HG03442 (cell line): Measurements from ENCODE around the gene AKAP13.

Experiments used
- ATAC-seq: cut with Tn5 transposase; IDR thresholded peaks from one replicate; pipeline ENCODE4 v1.9.1; 2021; ENCODE audit warnings: mild to moderate bottlenecking, moderate library complexity; ENCODE audit not compliant: unreplicated experiment

AKAP13 gene

GRCh38 chr15:85386261-85386660, 5.9 kb downstream of the AKAP13 start:
- no peak for ATAC-seq

DNA sequence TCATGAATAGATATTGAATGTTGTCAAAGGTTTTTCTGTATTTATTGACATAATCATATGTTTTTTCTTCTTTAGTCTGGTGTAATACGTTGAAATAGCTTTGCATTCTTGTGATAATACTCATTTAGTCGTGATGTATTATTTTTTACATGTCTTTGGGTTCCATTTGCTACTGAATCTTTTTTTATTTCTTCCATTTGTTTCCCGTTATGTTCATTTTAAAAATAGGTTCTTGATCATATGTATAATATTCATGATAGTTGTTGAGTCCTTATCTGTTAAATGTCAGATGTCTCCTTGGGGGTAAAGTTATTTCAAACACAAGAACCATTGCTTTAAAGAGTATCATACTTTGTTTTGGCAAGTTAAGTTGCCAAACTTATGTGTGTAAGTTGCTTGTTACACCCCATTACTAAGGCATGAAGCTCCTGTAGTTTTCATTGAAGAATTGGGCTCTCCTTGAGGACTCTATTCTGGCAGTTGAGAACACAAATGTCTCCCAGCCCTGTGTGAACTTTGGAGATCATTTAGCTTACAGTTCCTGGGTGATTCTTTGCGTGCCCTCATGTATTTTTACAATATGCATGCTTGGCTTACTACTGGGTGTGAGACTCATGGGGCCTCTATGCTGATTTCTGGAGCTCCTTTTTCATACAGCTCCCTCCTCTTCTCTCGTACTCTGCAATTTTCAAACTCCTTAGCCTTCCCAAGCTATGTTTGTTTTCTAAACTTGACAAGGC, 8.3 kb downstream of the AKAP13 start:
- no peak for ATAC-seq

DNA sequence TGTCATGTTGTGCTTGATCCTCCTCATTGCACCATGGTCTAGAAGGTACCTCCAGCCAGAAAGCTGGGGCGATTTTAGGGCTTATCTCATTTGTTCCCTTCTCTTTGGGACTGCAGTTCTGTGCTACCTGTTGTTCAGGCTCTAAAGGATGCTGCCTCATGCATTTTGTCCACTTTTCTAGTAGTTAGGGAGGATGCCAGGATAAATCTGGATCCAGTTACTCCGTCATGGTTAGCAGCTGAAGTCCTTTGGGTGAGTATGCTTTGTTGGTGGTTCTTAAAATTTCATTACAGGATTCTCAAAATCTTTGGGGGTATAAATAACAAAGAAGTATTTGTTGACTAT, 8.9 kb downstream of the AKAP13 start:
- ATAC-seq = no peak

DNA sequence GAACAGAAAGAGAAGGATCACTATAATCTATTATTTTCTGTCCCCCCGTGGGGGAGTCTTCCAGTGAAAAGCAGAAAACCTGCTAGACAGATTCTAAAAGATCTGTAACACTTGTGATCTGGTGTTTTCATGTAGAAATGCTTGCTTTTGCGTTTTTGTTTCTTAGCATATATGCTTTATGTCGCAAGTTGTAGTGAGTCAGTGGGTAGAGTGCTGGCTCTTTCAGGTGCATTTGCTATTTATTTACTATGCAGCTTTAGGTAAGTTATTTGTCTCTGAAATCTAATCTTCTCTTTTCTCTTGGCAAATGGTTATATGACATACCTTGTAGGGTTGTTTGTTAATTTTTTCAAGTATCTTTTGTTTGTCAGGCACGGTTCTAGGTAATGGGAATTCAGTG, 9.4 kb downstream of the AKAP13 start:
- ATAC-seq = no peak

GRCh38 chr15:85393210-85393609, 12.8 kb downstream of the AKAP13 start:
- ATAC-seq = no peak

GRCh38 chr15:85394554-85395333, 14.3 kb downstream of the AKAP13 start:
- ATAC-seq = no peak

GRCh38 chr15:85396554-85396953, 16.2 kb downstream of the AKAP13 start:
- ATAC-seq = no peak

DNA sequence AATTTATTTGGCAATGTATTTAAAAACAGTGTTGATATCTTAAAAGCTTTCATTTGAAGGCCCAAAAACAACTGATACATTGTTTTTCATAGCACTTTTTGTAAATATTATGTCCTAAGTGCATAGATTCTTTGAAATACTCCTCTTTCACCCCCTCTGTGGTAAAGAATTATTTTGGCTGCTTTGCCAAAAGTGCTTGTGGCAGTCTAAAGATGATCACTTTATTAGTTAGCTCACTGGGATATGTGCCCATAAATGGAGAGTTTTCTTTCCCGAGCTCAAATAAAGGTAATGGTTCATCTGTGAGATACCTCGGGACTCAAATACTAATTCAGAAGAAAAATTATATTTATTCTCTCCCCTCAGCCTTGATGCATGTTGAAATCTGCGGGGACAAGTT, 16.7 kb downstream of the AKAP13 start:
- ATAC-seq = no peak

DNA sequence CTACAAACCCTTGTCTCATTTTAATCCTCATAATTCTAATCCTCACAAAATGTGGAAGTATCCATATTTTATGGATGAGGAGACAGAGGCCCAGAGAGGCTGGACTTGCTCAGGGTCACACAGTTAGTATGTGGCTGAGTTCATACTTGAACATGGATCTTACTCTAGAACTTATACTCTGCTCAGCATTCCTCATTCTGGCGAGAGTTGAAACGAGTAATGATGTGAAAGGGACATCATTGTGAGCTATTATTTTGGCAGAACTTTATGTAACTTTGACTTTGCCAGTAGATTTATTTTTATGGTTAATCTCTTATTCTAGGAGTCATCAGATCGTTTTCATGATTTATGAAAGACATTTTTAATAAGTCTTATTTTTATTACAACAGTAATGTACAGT, 17.5 kb downstream of the AKAP13 start:
- no peak for ATAC-seq

GRCh38 chr15:85398822-85399221, 18.4 kb downstream of the AKAP13 start:
- ATAC-seq = no peak

DNA sequence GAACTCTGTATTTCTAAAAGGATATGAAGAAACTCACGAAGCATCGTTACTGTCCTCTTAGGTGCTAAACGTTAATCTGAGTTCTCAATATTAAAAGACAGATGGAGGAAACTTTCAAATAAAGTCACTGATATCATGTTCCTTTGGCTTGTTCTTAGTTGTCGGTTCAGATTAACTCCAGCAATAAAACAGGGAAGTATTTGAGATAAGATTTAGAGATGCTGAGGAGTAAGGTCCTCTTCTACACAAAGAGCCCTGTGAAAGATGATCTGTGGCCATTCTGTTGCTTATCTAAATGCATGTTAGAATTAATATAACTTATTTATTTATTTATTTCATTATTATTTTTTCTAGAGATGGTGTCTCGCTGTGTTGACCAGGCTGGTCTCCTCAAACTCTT, 19.2 kb downstream of the AKAP13 start:
- no peak for ATAC-seq

- no peak for ATAC-seq
Measured at GRCh38 chr15:85400606-85401005, 20.2 kb downstream of the AKAP13 start.

- ATAC-seq = no peak
Measured at GRCh38 chr15:85401108-85401774, 20.8 kb downstream of the AKAP13 start.

DNA sequence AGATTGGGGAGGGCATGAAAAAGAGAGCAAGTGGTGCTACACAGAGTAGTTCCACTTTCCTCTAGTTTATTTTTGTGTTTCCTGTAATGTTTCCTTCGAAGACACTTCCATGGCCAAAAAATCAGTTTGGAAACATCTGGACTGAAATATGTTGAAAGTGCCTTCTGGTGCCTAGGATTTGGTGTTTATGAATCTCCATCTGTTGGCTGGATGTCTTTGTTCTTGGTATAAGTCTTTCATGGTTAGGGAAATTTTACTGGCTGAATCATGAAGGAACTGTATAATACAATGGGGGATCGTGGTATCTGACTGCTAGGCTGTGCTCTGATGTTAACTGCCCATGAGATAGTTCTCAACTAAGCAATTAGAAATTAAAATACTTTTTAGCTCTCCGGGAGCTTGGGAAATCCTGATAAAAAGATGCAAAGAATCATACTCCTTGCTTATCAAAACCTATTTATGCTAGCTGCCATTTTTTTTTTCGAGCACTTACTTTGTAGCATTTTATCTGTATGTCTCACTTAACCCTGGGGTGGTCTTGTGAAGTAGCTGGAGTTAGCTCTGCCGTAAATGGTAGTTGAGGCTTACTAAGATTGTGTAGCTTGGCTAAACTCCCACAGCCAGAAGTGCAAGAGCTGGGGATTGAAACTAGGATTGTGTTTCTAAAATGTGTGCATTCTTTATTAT, 21.9 kb downstream of the AKAP13 start:
- ATAC-seq = no peak

GRCh38 chr15:85403745-85404144, 23.3 kb downstream of the AKAP13 start:
- no peak for ATAC-seq

DNA sequence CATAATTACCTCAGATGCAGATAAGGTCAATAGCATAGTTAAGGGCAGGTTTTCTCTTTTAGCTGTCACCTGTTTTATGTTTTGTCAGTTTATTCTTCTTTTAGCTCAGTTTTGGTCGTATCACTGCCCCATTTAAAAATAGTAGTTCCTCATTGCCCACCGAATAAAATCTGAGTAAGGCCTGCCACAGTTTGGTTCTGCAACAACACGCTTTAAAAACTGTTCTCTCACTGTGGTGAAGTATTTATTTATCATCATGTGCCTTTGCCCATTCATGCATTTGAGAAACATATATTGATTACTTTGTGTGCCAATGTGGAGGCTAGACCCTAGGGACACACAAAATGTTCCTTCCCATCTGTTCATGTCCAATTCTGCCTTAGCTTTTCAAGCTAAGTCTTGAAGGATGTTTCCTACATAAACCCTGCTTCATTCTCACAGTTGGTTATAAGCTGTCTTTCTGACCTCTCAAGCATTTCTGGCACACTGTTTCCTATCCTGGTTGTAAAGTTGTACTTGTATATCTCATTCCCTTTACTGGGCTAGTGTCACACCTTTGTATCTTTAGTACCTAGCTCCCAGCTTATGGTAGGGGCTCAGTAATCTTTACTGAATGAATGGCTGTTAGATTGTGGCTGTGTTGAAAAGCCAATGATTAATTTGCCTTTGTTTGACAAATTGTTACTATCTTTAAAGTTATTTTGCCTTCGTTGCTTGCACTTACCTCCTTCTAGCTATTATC, 23.9 kb downstream of the AKAP13 start:
- ATAC-seq = no peak

DNA sequence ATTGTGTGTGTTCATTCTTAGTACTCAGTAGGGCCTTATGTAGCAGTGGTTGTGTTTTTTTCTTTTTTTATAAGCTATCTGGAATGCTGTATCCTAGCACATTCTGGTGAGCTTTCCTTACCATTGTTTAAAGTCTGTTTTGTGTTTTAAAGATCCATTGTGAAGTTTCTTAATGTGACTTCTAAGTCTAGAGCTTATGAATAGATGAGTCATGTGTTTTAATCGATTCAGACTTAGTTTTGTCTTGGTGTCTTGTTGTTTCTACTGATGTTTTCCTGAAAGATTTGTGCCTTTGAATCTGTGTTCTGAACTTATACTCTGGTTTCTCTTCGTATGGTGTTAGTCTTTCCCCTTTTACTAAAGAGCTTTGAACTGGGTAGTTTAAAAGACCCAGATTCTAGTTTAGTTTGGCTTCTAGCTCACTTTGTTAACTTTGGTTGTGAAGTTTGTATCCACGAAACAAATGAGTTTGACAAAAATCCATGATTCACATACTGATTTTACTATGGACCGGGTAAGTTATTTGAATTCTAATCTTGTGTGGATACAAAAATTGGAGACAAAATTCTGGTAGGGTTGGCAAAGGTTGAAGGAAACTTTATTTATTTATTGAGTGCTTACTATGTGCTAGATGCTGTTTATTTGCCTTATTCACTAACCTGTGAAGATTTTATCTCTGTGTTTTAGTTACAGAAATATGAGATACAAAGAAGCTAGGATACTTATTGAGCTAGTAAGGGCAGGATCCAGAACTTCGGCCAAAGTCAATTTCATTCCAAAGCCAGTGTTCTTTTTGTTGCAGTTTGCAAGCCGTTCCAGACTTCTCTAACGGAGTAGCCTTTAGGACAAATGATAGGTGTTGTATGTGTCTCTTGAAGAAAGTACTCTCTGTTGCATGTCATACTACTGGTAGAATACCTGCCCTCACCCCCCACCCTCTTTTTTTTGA, 24.8 kb downstream of the AKAP13 start:
- ATAC-seq = no peak

GRCh38 chr15:85406916-85407315, 26.5 kb downstream of the AKAP13 start:
- no peak for ATAC-seq

- ATAC-seq = peak; percentile 42
Measured at GRCh38 chr15:85407421-85408269, 27.2 kb downstream of the AKAP13 start.
